Measurements from ENCODE around the gene ALOX12. TPM values are rescaled to one million over a fixed set of nuclear protein-coding genes. Genes with fewer than 3 reads are reported as not detected.
"Not testable (repeated sequence)": the region's sequence is repeated elsewhere in the genome, so short reads cannot be mapped to it uniquely, and the experiment has no call there.

Gene ALOX12
- total RNA-seq, 3 donors from 2014 or later = not detected

DNA sequence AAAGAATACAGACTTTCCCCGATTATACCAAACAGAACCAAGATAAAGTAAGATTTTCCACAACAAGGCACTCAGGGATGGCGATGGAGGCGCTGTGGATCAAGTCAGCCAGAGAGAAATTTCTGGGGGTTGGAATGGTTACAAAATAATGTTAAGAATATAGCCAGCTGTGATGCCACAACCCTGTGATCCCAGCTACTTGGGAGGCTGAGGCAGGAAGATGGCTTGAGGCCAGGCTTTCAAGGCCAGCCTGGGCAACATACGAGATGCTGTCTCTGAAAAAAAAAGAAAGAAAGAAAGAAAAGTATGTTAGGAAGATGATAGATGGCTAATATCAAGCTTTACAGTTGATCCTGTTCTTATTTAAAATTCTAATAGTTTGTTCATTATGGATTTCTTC lies 10.6 kb upstream of the ALOX12 start:
- intact Hi-C loops (cut with DNase I; ENCODE audit: low total_unique reads) = no loop called here
- no peaks in the 10 kb centered on the region for H3K4me1 ChIP-seq
- H3K27me3 ChIP-seq = no peaks in the 10 kb centered on the region
- H3K4me3 ChIP-seq = no peak overlapping the region
- no peaks in the 10 kb centered on the region for H3K36me3 ChIP-seq
- H3K27ac ChIP-seq = no peak overlapping the region
- no peak for TF ChIP-seq POLR2A (IDR thresholded peaks at IDR 0.05)
- no peak for DNase-seq (ENCODE audit: low spot score in 2 of 2)
- H3K9me3 ChIP-seq = no peaks in the 10 kb centered on the region

DNA sequence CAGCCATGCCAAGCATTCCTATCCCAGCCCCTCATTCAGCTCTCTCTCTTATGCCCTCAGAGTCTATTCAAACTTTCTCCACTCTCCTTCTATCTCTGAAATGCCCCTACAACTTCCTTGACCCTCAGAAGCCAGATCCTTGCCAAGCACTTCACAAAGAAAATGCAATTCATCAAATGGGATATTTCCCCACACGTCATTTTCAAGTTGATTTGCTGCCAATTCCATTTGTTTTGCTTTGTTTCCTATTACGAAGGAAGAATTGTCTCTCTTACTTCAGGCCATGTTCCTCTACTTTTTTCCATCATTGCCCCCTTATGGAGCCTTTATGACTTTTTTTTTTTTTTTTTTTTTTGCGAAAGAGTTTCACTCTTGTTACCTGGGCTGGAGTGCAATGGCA lies 9.2 kb upstream of the ALOX12 start:
- no peaks in the 10 kb centered on the region for H3K27me3 ChIP-seq
- TF ChIP-seq POLR2AphosphoS5 (IDR thresholded peaks at IDR 0.05) (no peak), POLR2A (IDR thresholded peaks at IDR 0.05) (no peak)
- TF ChIP-seq, protein P1, sequence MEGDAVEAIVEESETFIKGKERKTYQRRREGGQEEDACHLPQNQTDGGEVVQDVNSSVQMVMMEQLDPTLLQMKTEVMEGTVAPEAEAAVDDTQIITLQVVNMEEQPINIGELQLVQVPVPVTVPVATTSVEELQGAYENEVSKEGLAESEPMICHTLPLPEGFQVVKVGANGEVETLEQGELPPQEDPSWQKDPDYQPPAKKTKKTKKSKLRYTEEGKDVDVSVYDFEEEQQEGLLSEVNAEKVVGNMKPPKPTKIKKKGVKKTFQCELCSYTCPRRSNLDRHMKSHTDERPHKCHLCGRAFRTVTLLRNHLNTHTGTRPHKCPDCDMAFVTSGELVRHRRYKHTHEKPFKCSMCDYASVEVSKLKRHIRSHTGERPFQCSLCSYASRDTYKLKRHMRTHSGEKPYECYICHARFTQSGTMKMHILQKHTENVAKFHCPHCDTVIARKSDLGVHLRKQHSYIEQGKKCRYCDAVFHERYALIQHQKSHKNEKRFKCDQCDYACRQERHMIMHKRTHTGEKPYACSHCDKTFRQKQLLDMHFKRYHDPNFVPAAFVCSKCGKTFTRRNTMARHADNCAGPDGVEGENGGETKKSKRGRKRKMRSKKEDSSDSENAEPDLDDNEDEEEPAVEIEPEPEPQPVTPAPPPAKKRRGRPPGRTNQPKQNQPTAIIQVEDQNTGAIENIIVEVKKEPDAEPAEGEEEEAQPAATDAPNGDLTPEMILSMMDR (IDR thresholded peaks at IDR 0.05) = no peak
- no peaks in the 10 kb centered on the region for H3K36me3 ChIP-seq
- H3K9me3 ChIP-seq = no peaks in the 10 kb centered on the region
- DNase-seq (ENCODE audit: low spot score in 2 of 2) = no peak
- H3K27ac ChIP-seq = no peak overlapping the region
- no peak overlapping the region for H3K4me3 ChIP-seq
- intact Hi-C loops (cut with DNase I; ENCODE audit: low total_unique reads) = no loop called here
- H3K4me1 ChIP-seq = no peaks in the 10 kb centered on the region

DNA sequence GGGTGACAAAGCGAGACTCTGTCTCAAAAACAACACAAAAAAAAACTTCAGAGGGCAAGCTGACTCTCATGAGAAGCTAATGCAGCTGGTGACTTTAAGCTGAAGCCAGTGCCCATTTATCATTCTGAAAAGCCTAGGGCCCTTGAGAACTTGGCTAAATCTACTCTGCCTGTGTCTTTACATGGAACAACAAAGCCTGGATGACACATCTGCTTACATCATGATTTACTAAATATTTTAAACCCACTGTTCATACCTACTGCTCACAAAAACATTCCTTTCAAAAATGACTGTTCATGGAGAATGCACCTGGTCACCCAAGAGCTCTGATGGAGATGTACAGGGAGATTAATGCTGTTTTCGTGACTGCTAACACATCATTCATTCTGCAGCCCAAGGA lies 6.1 kb upstream of the ALOX12 start:
- H3K27me3 ChIP-seq = no peaks in the 10 kb centered on the region
- no peaks in the 10 kb centered on the region for H3K36me3 ChIP-seq
- no peaks in the 10 kb centered on the region for H3K4me1 ChIP-seq
- H3K4me3 ChIP-seq = no peak overlapping the region
- intact Hi-C loops (cut with DNase I; ENCODE audit: low total_unique reads) = no loop called here
- H3K27ac ChIP-seq = no peak overlapping the region
- TF ChIP-seq POLR2AphosphoS5 (IDR thresholded peaks at IDR 0.05) (no peak), POLR2A (IDR thresholded peaks at IDR 0.05) (no peak)
- TF ChIP-seq, protein P1 (IDR thresholded peaks at IDR 0.05) = no peak
- DNase-seq (ENCODE audit: low spot score in 2 of 2) = no peak
- no peaks in the 10 kb centered on the region for H3K9me3 ChIP-seq

DNA sequence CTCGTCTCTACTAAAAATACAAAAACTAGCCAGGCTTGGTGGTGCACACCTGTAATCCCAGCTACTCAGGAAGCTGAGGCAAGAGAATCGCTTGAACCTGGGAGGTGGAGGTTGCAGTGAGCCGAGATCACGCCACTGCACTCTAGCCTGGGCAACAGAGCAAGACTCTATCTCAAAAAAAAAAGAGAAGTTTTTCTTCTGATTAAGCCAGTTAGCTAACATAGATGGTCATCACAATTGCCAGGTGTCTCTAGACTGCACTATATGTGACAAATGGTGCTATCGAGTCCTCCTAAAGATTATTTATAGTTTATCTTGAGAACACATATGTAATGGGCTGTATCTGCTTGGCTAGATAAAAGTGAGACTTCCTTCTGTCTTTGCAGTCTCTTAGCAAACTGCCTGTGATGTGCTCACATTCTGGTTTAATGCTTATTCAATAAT lies 2.2 kb upstream of the ALOX12 start:
- intact Hi-C loops (cut with DNase I; ENCODE audit: low total_unique reads) = not testable (repeated sequence)

DNA sequence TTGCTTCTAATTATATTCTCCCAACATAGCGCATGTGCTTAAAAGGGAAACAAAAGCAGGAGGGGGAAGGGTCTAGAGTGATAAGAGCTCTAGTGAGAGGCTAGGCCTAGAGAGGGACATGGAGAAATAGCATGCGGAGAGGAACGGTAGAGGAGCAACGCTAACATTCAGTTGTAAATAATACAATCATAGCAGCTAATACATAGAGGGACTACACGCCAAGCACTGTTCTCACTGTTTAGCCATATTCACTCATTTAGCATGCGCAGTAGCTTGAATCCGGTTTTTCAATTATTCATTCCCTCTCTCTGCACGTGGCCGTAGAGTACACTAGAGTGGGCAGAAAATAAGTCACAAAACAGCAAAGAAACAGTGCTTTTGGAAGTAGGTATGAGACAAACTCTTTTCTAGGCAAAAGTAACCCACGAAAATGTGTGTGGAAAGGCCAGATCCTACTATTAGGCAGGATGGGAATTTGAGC lies 1.7 kb upstream of the ALOX12 start:
- H3K27me3 ChIP-seq = no peaks in the 10 kb centered on the region
- H3K4me1 ChIP-seq = peaks cover 0 to 6% of the 10 kb centered on the region in 2 donors
- peaks cover 2% of the 10 kb centered on the region for H3K36me3 ChIP-seq
- no peak overlapping the region for H3K4me3 ChIP-seq
- TF ChIP-seq, protein P1 (IDR thresholded peaks at IDR 0.05) = no peak
- no peak for TF ChIP-seq POLR2A (IDR thresholded peaks at IDR 0.05)
- no peak for TF ChIP-seq POLR2AphosphoS5 (IDR thresholded peaks at IDR 0.05)
- no peak overlapping the region for H3K27ac ChIP-seq
- H3K9me3 ChIP-seq = no peaks in the 10 kb centered on the region
- DNase-seq (ENCODE audit: low spot score in 2 of 2) = no peak
- intact Hi-C loops (cut with DNase I; ENCODE audit: low total_unique reads) = no loop called here

More for the DNA sequence above, 2.2 kb upstream of the ALOX12 start:
- not testable (repeated sequence) for H3K27ac ChIP-seq; H3K4me1 ChIP-seq; H3K4me3 ChIP-seq; DNase-seq (ENCODE audit: low spot score in 2 of 2); H3K27me3 ChIP-seq; H3K36me3 ChIP-seq; H3K9me3 ChIP-seq

DNA sequence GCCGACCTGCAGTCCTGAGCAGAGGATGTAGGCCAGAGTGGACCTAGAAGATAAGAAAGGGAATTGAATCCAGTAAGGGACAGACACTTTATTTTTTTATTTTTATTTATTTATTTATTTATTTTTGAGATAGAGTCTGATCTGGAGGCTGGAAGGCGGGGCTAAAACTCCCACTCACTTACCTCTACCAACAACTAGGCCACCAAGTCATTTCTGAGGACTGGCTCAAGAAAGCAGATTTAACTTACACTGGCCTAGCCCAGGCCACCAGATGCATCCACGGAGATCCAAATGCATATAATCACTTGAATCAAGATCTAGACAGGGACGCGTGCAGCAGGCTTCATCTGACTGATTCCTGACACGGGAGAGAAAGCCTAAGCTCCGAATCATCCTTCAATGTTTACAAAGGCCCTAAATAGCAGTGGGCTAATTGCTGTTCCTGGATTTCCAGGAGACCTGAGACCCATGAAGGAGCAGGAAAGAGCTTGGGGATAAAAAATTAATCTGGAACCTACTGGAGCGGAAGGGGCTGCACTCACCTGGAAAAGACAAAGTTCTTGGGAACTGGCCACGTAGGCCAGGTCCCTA lies 1.1 kb upstream of the ALOX12 start:
- Histone ChIP-seq H3K4me1 (peaks cover 0 to 6% of the 10 kb centered on the region in 2 donors), H3K36me3 (peaks cover 8% of the 10 kb centered on the region), H3K27me3 (no peaks in the 10 kb centered on the region), H3K4me3 (no peak overlapping the region), H3K9me3 (no peaks in the 10 kb centered on the region), H3K27ac (no peak overlapping the region)
- intact Hi-C loops (cut with DNase I; ENCODE audit: low total_unique reads) = no loop called here
- TF ChIP-seq POLR2A (IDR thresholded peaks at IDR 0.05) (no peak), POLR2AphosphoS5 (IDR thresholded peaks at IDR 0.05) (no peak)
- TF ChIP-seq, protein P1 (IDR thresholded peaks at IDR 0.05) = no peak
- DNase-seq (ENCODE audit: low spot score in 2 of 2) = no peak
